ENCODE measurements around the gene CAPS2.

DNA sequence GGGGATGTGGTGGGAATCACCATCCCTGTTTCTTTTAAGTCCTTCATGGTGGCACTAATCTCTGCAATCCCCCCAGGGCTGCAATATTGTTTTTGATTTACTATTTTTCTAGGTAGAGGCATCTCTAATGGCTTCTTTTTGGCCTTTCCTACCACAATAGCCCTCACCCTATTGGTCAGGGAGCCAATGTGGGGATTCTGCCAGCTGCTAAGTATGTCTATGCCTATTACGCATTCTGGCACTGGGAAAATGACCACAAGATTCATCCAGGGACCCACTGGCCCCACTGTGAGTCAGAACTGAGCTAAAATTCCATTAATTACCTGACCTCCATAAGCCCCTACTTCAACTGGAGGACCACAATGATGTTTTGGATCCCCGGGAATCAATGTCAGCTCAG is 44.8 kb upstream of the CAPS2 start:
- no peak for TF ChIP-seq POLR2A (IDR thresholded peaks at IDR 0.05; ENCODE audit: low read length)
- no peak for TF ChIP-seq GATA1 (IDR thresholded peaks at IDR 0.05; ENCODE audit: low read depth, low read length)
